Measurements from ENCODE around the gene LDAF1.
"Not testable (repeated sequence)": the region's sequence is repeated elsewhere in the genome, so short reads cannot be mapped to it uniquely, and the experiment has no call there.

LDAF1 gene

GRCh38 chr16:21163576-21163975, 5.1 kb downstream of the LDAF1 start:
- no peak for DNase-seq

DNA sequence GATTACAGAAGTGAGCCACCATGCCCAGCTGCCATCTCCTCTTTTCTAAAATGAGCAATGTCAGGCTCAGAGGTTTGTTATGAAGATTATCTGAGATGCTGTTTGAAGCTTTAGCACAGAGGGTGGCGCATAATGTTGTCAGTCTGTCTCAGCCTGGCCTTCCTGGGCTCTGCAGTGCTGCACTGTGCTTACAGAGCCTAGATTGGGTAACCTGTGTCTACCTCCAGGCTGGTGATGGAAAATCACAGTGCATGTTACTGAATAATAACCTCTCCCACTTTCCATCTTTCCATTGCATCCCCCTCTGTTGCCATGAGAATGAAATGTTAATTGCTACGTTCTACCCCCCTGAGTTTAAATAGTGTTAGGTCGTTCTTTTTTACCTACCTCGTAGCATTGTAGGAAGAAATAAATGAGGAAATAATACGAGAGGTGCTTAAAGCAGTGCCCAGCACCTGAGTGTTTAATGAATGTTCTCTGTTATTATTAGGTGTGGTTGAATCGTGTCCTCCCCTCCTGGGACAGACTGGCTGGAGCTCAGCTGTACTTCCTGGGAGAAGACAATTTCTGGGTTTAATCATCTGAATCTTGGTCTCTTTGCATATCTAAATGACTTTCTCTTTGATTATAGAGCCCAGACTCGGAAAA, 6.2 kb downstream of the LDAF1 start:
- no peak for DNase-seq

GRCh38 chr16:21166561-21166961, 8.1 kb downstream of the LDAF1 start:
- no peak for DNase-seq

DNA sequence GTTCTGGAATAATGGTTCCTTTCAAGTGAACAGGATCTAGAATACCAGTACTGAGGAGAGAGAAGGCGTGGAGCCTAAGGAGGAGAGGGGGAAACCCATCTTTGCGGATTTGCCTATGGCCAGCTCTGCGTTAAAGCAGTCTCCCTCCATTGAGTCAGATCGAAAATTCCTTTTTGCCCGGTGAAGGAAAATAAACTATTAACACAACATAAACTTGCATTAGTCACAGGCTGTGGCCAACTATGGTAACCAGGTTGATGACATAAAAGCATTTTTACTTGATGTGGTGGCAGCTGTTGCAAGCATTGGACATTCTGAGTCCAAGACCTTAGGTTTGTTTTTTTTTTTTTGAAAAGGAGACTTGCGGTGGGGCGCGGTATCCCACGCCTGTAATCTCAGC, 8.9 kb downstream of the LDAF1 start:
- DNase-seq, result no peak

DNA sequence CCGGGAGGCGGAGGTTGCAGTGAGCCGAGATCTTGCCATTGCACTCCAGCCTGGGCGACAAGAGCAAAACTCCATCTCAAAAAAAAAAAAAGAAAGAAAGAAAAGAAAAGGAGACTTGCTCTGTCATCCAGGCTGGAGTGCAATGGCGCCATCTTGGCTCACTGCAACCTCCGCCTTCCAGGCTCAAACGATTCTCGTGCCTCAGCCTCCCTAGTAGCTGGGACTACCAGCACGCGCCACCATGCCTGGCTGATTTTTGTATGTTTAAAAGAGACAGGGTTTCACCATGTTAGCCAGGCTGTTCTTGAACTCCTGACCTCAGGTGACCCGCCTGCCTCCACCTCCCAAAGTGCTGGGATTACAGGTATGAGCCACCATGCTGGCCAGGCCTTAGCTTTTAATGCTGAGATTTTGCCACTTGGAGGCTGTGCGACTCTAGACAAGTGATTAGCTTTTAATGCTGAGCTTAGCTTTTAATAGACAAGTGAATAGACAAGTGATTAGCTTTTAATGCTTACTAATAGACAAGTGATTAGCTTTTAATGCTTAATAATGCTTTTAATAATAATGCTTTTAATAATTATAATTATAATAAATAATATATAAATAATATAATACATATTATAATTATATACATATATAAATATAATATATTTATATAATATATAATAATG, 9.6 kb downstream of the LDAF1 start:
- no peak for DNase-seq

GRCh38 chr16:21169249-21169981, 10.9 kb downstream of the LDAF1 start:
- no peak for DNase-seq

GRCh38 chr16:21170116-21170515, 11.6 kb downstream of the LDAF1 start:
- DNase-seq, result not testable (repeated sequence)

GRCh38 chr16:21172650-21173049, 14.2 kb downstream of the LDAF1 start:
- no peak for DNase-seq

DNA sequence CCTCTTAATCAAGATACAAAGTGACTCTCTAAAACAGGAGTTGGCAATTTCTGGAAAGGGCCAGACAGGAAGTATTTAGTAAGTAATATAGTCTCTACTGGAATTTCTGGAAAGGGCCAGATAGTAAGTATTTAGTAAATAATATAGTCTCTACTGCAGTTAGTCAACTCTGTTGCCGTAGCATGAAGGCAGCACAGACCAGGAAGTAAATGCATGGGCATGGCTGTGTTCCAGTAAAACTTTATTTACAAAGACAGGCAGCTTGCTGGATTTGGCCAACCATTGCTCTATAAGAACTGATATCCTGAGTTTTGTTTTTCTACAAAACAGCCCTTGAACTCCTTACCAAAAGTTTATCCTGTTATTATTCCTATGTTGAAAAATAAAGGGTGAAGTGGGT, 16.9 kb downstream of the LDAF1 start:
- DNase-seq, result no peak

GRCh38 chr16:21179126-21179982, 20.9 kb downstream of the LDAF1 start:
- no peak for DNase-seq

DNA sequence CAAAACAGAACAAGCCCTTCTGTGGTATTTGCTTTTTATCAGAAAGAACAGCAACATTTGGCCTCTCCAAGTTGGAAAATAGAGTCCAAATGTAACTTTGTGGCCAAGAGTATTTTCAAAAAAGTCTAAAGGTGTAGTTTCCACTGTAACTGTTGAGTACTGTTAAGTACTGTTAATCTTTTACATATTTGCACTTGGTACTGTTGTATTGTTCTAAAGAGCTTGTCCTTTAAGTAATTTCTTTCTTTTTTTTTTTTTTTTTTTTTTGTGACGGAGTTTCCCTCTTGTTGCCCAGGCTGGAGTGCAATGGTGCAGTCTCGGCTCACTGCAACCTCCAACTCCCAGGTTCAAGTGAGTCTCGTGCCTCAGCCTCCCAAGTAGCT, 21.5 kb downstream of the LDAF1 start:
- DNase-seq, result no peak

DNA sequence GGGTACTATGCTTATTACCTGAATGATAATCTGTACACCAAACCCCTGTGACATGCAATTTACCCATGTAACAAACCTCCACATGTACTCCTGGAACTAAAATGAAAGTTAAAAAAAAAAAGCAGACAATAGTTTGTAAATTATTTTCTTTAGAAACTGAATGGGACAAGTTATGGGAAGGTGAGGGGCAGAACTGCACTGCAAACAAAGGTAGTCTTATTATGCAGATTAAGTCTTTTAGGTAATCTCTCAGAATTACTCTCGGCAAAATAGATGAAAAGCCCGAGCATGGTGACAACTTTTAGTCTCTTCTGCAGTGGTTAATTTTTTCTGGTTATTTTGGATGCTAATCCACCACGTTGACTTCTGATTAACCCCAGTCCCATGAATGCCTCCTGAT, 25.5 kb downstream of the LDAF1 start:
- no peak for DNase-seq

GRCh38 chr16:21184834-21185233, 26.4 kb downstream of the LDAF1 start:
- DNase-seq, result no peak

DNA sequence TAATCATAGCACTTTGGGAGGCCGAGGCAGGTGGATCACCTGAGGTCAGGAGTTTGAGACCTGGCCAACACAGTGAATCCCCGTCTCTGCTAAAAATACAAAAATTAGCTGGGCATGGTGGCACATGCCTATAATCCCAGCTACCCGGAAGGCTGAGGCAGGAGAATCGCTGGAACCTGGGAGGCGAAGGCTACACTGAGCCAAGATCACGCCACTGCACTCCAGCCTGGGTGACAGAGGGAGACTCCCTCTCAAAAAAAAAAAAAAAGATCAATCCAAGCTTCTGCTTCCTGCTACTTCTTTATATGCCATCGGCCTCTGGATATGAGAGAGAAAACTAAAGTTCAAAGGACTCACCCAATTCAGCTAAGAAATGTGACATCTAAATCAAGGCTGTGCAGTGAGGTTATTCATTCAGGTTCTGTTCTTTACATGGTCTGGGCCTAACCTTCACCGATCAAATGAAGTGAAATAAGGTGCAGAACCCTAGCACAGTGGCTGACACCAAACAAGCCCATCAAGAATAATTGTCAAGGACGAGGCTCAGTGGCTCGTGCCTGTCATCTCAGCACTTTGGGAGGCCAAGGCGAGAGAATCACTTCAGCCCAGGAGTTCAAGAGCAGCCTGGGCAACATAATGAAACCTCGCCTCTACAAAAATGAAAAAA, 27.3 kb downstream of the LDAF1 start:
- no peak for DNase-seq

DNA sequence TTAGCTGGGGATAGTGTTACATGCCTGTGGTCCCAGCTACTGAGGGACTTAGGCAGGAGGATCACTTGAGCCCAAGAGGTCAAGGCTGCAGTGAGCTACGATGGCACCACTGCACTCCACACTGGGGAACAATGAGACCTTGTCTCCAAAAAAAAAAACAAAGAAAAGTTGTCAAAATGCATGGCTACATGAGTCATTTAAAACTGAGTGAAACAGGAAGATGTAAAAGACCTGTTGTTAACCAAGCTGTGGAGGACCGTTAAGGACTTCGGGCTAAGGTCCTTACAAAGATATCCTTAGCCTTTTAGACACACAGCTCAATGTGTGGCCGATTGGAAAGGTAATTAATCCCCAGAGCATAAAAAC, 27.8 kb downstream of the LDAF1 start:
- no peak for DNase-seq

DNA sequence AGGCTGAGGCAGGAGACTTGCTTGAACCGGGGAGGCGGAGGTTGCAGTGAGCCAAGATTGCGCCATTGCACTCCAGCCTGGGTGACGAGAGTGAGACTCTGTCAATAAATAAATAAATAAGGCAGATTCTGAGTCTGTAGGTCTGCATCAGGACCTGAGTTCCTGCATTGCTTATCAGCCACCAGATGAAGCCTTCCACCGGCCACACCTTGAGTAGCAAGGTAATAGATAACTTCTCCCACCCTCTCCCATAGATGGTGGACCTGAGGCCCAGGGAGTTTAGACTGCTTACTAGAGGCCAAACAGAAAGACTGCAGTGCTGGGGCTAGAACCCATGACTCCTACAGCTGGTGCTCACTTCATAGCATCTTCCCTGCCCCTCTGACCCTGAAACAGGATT, 30.8 kb downstream of the LDAF1 start:
- DNase-seq, result no peak

DNA sequence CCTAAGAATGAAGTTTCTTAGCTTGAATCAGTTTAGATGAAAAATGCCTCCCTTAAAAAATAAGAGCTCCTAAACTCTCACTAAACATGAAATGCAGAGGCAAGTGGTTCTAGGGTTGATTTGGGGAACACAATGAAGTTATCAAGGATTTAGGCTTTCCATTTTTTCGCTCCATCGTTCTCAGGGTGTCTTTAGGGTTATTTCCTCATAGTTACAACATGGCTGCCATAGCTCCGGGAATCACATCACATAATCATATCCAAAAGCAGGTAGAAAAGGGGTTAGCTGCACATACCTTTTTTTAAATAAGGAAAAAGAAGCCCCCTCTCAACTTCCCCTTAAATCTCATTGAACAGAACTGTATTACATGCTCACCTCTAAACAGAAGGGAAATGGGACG, 31.5 kb downstream of the LDAF1 start:
- no peak for DNase-seq

DNA sequence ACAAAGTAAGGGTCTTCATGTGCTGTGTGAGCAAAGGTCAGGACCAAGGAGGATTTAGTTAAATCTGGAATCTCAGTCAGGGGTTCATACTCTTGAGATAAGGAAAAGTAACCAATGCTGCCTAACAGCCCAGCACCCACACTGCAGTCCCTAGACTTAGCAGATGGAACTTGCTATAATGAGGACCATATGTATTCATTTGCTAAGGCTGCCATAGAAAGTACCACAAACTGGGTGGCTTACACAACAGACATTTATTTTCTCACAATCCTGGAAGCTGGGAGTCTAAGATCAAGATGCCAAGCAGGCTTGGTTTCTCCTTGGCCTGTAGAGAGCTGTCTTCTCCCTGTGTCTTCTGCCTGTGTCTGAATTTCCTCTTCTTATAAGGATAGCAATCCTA, 32.1 kb downstream of the LDAF1 start:
- DNase-seq, result no peak

DNA sequence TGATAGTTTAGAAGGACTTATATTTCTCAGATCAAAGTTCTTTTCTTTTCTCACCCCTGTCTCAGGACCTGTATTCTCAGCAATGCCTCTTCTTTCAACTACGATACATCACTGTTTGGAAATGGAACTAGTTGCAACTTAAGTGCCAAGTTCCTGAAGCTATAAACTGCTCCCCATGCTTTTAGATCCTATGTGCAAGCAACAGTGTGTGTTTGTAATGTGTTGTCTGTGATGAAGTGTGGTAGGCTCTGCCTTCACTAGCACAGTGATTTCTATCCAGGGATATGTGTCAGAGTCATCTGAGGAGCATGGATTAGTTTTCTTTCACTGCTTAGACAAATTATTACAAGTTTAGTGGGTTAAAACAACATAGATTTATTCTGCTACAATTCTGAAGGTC, 34.5 kb downstream of the LDAF1 start:
- DNase-seq, result no peak

GRCh38 chr16:21194771-21195301, 36.4 kb downstream of the LDAF1 start:
- no peak for DNase-seq

GRCh38 chr16:21195330-21195729, 36.9 kb downstream of the LDAF1 start:
- DNase-seq, result not testable (repeated sequence)

DNA sequence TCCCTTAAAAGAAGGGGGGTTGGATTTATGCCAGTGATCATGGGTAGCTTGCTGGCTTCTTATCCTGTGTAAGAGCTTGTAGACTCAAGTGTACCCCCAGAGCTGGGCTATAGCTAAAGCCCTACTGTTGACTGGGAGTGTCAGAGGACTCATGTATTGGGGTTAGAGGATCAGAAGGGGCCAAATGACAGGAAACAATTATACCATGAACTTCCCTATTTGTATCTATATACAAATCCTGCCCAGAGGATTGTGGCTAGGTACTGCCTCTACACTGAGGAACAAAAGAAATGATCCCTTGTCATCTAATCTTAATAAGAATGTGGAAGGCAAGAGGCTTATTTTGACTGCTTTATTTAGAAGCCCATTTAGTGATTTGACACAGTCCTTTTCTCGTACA, 38.6 kb downstream of the LDAF1 start:
- no peak for DNase-seq

GRCh38 chr16:21197621-21198020, 39.1 kb downstream of the LDAF1 start:
- no peak for DNase-seq
